SJCRH30 (cell line): ENCODE data around the gene SEMA4D. TPM values are rescaled to one million over a fixed set of nuclear protein-coding genes. Genes with fewer than 3 reads are reported as not detected.

ENCODE experiments used
- DNase-seq, 2 experiments: peaks; one replicate each; pipeline ENCODE4 v3.0.0-alpha.2; 2015 to 2020
- H3K27ac ChIP-seq: fragments of 250-450 bp; sonication (Bioruptor Pico); 2 replicates; pipeline ENCODE4 v1.5.1; 2020; ENCODE audit warnings: mild to moderate bottlenecking, moderate library complexity
- H3K27me3 ChIP-seq: fragments of 250-450 bp; sonication (Bioruptor Pico); 2 replicates; pipeline ENCODE4 v1.5.1; 2020; ENCODE audit warnings: mild to moderate bottlenecking, moderate library complexity
- H3K36me3 ChIP-seq: fragments of 250-450 bp; sonication (Bioruptor Pico); 2 replicates; pipeline ENCODE4 v1.5.1; 2020; ENCODE audit warnings: mild to moderate bottlenecking, moderate library complexity
- H3K4me1 ChIP-seq: fragments of 250-450 bp; sonication (Bioruptor Pico); 2 replicates; pipeline ENCODE4 v1.5.1; 2020; ENCODE audit warnings: mild to moderate bottlenecking, moderate library complexity
- H3K4me3 ChIP-seq: fragments of 250-450 bp; sonication (Bioruptor Pico); 2 replicates; pipeline ENCODE4 v1.5.1; 2020; ENCODE audit warnings: mild to moderate bottlenecking, moderate library complexity
- H3K9me3 ChIP-seq: fragments of 250-450 bp; sonication (Bioruptor Pico); replicated peaks from 2 replicates; pipeline ENCODE4 v1.5.1; 2020; ENCODE audit warnings: mild to moderate bottlenecking, moderate library complexity
- total RNA-seq: library from RNA; depleted of rRNA; stranded (reverse); fragments of >200 nt; shearing (Covaris generic); gene quantifications from 2 replicates; pipeline ENCODE4 v1.2.3, GENCODE V29; 2014

SEMA4D gene
- total RNA-seq, 1 experiment from 2014 or later, result not detected

DNA sequence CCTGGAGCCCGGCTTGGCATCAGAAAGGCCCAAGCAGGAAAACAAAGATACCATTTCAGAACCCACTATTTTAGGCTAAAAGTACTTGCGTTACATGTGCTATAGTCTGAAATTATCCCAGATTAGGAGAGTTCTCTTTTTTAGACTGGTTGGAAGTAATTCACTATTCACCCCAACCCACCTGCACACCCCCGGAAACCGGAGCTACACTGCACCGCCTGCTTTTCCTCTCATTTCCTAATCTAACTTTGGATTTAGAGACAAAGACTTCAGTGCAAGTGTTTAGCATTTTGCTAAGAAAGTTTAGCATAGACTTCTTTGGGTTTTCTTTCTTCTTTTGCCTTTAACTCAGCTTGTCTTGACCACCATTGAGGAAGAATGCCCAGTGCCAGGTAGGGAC is 100.4 kb downstream of the SEMA4D start:
- Histone ChIP-seq H3K27me3 (peaks cover 20% of the 10 kb centered on the region; the same call in 1 of the 2 replicates), H3K27ac (no peak overlapping the region), H3K4me1 (no peaks in the 10 kb centered on the region), H3K36me3 (no peaks in the 10 kb centered on the region), H3K4me3 (no peak overlapping the region), H3K9me3 (no peaks in the 10 kb centered on the region)
- no peak for DNase-seq

DNA sequence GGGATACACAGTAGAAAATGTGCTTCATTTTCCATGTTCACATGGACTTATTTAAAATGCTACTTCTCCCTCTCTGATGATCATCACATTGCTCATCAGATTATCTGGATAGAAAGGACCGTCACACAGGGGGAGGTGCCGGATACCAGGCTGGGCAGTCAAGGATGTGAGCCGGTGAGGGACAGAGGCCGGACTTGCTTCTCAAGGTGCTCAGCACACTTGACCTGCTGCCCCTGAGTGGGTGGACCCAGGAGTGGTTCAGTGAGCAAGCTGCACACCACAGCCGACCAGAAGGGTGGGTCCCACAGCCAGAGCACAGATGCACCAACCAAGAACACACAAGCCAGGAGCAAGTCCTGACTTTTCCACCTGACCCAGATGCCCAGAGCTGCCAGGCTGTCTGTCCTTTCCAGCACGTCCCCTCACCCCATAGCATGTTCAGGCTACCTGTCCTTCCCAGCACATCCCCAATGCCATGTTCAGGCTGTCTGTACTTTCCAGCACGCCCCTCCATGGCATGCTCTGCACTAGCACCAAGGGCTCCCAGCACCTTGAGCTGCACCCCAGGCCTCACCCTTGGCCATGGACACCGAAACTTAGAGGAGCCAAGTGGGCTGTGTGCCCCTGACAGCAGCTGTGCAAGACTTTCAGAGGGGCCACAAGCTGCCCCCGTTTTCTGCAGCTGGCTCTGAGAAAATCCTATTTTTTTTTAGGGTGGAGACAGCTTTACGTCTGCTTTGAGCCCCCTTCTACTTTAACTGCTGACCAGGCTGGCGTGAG is 101.8 kb downstream of the SEMA4D start:
- H3K9me3 ChIP-seq, result no peaks in the 10 kb centered on the region
- H3K27me3 ChIP-seq, result peaks cover 24% of the 10 kb centered on the region; the same call in 1 of the 2 replicates
- no peaks in the 10 kb centered on the region for H3K36me3 ChIP-seq
- no peak overlapping the region for H3K27ac ChIP-seq
- H3K4me3 ChIP-seq, result no peak overlapping the region
- DNase-seq, result no peak
- no peaks in the 10 kb centered on the region for H3K4me1 ChIP-seq

DNA sequence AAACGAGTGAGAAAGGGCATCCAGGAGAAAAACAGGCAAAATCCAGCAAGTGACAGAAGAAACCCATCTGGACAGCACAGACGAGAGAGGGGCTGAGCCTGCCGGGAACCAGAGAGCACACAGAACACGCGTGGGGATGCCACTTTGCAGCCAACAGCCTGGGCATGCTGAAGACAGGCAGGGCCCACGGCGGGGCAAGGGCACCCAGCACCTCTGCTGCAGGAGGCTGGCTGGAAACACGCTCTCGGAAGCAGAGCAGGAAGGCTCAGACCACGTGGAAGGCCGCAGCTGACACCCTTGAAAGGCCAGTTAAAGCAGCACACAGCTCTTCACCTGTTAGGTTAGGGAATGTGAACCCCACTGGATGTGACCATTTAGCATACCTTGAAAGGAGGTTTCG is 103.5 kb downstream of the SEMA4D start:
- Histone ChIP-seq H3K4me1 (no peaks in the 10 kb centered on the region), H3K27ac (no peak overlapping the region), H3K27me3 (peaks cover 31% of the 10 kb centered on the region; the same call in 1 of the 2 replicates), H3K9me3 (no peaks in the 10 kb centered on the region), H3K36me3 (no peaks in the 10 kb centered on the region), H3K4me3 (no peak overlapping the region)
- DNase-seq, result no peak

DNA sequence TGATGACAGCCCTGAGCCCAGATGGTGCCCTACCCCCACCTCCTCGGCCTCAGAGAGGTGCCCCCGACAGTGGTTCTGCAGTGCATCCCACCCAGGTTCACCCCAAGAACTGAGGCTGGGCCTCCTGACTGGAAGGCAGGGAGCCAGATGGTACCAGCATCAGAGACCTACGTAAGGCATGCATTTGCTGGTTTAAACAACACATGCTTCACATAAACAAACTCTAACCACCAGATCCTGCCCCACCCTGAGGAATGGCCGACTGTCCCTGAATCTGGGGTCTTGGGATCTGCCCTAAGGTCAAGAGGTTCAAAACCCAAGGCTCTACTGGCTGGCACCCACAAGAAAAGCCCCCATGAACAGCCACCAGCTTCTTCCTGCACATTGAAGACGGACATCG is 106.3 kb downstream of the SEMA4D start:
- DNase-seq, result no peak
- no peaks in the 10 kb centered on the region for H3K4me1 ChIP-seq
- peaks cover 28% of the 10 kb centered on the region; the same call in 1 of the 2 replicates for H3K27me3 ChIP-seq
- no peak overlapping the region for H3K27ac ChIP-seq
- H3K4me3 ChIP-seq, result no peak overlapping the region
- no peaks in the 10 kb centered on the region for H3K9me3 ChIP-seq
- no peaks in the 10 kb centered on the region for H3K36me3 ChIP-seq

DNA sequence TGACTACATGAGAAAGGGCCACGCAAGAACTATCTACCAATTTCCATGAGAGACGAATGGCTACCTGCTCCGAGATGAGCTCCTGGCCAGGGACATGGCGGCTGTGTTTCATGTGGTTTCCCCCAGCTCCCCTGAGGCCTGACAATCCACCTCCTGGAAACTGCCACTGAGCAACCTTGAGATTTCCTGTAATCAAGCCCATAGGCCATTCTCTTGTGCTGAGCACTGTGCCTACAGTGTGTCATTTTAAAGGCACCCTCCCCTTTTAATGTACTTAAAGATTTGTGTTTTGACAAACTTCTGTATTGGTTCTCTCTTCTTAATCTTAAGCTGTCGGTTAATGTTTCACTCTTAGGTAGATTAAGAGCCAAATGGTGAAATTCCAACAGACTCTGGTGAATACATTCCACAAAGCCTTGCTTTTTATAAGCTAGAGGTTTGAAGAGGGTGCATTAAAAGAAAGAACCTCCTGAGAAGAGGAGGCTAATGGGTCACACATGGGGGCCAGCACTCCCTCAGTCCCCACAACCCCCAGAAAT is 107.3 kb downstream of the SEMA4D start:
- Histone ChIP-seq H3K27me3 (peaks cover 28% of the 10 kb centered on the region; the same call in 1 of the 2 replicates), H3K4me3 (no peak overlapping the region), H3K4me1 (no peaks in the 10 kb centered on the region), H3K27ac (no peak overlapping the region), H3K36me3 (no peaks in the 10 kb centered on the region), H3K9me3 (no peaks in the 10 kb centered on the region)
- DNase-seq, result no peak

DNA sequence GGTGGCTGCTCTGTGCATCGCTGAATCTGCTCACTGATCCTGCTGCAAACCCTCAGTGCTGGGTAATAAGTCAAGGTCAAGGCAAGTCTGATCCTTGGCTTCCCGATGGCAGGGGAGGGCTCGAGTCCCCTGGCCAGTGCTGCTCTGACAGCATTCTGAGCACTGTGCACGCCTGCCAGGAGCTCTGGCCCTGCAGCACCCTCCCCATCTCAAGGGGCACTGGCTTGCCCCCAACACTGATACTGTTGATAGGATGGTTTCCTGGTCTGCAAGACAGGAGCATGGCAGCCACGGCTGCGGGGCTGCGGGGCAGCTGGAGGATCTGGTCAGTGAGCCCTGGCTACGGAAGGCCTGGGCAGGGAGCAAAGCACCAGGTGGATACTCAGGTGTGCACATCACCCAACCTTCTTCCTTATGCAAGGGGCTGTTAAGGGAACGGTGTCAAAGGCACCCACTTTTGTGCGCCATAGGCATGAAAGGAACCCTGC is 107.8 kb downstream of the SEMA4D start:
- no peak overlapping the region for H3K27ac ChIP-seq
- H3K27me3 ChIP-seq, result peaks cover 28% of the 10 kb centered on the region; the same call in 1 of the 2 replicates
- no peak overlapping the region for H3K4me3 ChIP-seq
- no peak for DNase-seq
- no peaks in the 10 kb centered on the region for H3K36me3 ChIP-seq
- H3K9me3 ChIP-seq, result no peaks in the 10 kb centered on the region
- H3K4me1 ChIP-seq, result no peaks in the 10 kb centered on the region

DNA sequence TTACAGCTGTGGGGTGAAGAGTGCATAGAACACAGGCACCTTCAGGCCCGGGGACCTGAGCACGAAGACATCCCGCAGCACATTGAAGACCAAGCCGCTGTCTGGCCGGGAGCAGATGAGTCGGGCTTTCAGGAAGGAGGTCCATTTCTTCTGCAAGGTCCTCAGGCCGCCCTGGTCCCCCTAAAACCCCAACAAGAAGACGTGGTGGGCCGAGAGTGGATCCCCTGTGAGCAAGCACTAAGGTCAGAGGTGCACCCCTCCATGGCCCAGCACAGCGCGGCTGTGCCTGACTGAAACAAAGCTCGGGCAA is 109.1 kb downstream of the SEMA4D start:
- no peaks in the 10 kb centered on the region for H3K4me1 ChIP-seq
- H3K27ac ChIP-seq, result no peak overlapping the region
- no peak for DNase-seq
- H3K9me3 ChIP-seq, result no peaks in the 10 kb centered on the region
- H3K27me3 ChIP-seq, result peaks cover 16% of the 10 kb centered on the region; the same call in 1 of the 2 replicates
- H3K36me3 ChIP-seq, result no peaks in the 10 kb centered on the region
- no peak overlapping the region for H3K4me3 ChIP-seq

DNA sequence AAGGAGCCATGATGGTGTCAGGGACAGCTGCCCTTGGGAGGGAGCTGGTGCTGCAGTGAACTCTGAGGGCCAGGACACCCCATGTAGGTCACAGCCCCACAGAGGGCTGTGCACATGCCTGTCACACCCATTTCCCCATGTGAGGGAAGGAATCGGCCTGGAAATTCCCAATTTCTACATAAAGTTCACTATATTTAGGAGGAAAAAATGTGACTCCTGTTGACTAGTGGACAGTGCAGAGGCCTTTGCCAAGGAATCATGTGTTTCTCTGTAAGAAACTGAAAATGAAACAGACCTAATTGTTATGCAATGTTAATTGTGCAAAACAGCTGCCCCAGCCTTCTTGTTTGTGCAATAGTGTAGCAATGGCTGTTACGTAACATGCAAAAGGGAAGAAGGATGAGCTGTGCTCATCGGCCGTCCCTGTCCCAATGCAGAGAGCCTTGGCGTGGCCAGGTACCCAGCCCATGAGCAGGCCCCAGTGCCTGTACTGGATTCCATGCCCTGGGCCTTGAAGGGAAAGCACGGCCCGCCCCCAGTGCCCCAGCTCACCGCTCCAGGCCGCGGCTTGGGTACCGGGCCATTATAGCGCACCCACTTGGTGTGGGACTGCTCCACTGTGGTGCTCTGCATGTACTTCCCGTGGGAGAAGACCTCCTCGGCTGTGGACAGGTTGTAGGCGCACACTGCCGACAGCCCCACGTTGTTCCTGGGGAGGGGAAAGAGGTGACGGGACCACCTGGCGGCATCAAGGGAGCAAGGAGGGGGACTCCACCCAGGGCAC is 109.6 kb downstream of the SEMA4D start:
- DNase-seq, result no peak
- no peaks in the 10 kb centered on the region for H3K36me3 ChIP-seq
- H3K27ac ChIP-seq, result no peak overlapping the region
- no peaks in the 10 kb centered on the region for H3K9me3 ChIP-seq
- H3K27me3 ChIP-seq, result peaks cover 16% of the 10 kb centered on the region; the same call in 1 of the 2 replicates
- H3K4me1 ChIP-seq, result no peaks in the 10 kb centered on the region
- H3K4me3 ChIP-seq, result no peak overlapping the region

DNA sequence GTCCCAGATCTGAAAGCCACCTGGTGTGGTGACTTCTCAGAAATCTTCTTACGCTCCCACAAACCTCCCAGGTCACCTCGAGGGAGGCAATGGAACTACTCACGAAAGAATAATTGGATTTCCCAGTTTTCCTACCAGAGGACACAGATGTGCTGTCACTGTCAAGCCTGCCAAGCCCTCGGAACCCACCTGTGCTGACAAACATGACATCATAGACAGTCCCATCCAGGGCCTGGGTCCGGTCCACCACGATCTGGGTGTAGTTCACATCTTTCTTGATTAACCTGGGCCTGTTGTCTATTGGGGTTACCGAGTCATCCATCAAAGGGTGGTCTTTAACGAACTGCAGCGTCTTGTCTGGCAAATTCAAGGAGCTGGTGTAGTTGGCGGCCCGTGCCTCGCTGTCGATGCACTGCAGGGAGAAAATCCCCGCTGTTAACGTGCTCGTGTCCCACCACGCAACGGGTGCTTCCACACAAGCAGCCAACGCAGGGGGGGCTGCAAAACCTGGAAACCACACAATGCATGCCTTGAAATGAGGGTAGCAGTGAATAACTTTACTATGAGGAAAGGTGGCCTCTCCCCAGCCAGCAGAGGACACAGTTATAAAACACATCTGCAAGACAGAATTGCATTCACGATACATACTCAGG is 110.6 kb downstream of the SEMA4D start:
- no peaks in the 10 kb centered on the region for H3K36me3 ChIP-seq
- H3K27me3 ChIP-seq, result peaks cover 16% of the 10 kb centered on the region; the same call in 1 of the 2 replicates
- no peak for DNase-seq
- no peaks in the 10 kb centered on the region for H3K4me1 ChIP-seq
- no peak overlapping the region for H3K27ac ChIP-seq
- H3K4me3 ChIP-seq, result no peak overlapping the region
- no peaks in the 10 kb centered on the region for H3K9me3 ChIP-seq

DNA sequence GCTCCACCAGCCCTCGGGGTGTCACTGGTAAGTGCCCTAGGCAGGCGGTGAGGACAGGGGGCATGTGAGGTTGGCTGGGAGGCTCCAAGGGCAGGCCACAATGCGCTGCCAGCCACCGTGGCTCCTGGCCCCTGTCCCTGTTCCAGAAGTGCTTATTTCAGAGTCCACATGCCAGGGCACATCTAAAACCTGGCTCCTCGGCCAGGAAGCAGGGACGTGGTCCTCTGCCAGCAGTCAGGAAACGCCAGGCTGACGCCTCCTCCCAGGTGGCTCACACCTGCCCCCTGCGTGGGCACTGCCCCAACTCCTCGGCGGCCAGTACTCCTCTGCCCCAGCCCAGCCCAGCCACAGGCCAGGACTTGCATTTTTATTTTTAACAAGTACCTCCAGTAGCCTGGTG is 111.1 kb downstream of the SEMA4D start:
- no peaks in the 10 kb centered on the region for H3K9me3 ChIP-seq
- no peak for DNase-seq
- peaks cover 18% of the 10 kb centered on the region; the same call in 1 of the 2 replicates for H3K27me3 ChIP-seq
- no peaks in the 10 kb centered on the region for H3K36me3 ChIP-seq
- no peak overlapping the region for H3K4me3 ChIP-seq
- no peaks in the 10 kb centered on the region for H3K4me1 ChIP-seq
- H3K27ac ChIP-seq, result no peak overlapping the region

DNA sequence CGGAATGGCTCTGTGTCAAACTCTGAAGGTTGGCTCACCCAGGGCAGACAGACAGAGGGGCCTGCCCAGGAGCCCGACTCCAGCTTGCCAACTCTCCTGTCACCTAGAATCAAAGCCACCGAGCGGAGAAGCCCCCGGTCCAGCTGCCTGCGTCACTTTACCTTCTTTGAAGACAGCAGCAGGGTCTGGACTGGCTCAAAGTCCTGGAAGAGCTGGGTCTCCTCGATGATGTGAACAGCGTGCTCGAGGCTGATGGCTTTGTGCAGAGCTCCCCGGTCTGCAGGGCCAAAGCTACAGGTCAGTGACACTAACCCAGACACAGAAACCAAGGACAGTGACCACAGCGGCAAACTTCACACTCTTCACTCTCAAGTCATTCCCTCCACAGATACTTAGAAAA is 111.7 kb downstream of the SEMA4D start:
- Histone ChIP-seq H3K36me3 (no peaks in the 10 kb centered on the region), H3K4me3 (no peak overlapping the region), H3K27ac (no peak overlapping the region), H3K27me3 (peaks cover 21% of the 10 kb centered on the region; the same call in 1 of the 2 replicates), H3K9me3 (no peaks in the 10 kb centered on the region), H3K4me1 (no peaks in the 10 kb centered on the region)
- DNase-seq, result no peak

DNA sequence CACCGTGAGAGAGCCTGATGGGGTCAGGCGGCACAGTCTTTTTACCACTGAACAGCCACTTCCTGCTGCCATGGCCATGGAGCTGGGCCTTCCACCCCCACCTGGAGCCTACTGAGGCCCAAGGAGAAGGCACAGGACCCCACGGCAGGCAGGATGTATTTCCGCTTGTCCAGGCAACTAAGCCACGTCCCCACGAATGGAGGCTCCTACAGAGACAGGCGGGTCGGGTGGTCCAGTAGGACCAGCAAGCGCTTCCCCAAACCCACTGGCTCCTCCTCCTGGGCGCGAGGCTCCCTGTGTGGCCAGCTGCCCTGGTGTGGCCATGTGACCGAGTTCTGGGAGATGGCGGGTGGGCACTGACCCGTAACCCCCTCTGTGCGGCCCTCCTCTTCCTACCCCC is 113.1 kb downstream of the SEMA4D start:
- DNase-seq, result no peak
- H3K27me3 ChIP-seq, result peaks cover 24% of the 10 kb centered on the region; the same call in 1 of the 2 replicates
- no peak overlapping the region for H3K4me3 ChIP-seq
- no peaks in the 10 kb centered on the region for H3K9me3 ChIP-seq
- H3K4me1 ChIP-seq, result no peaks in the 10 kb centered on the region; the same call in 1 of the 2 replicates
- H3K27ac ChIP-seq, result no peak overlapping the region
- H3K36me3 ChIP-seq, result no peaks in the 10 kb centered on the region

DNA sequence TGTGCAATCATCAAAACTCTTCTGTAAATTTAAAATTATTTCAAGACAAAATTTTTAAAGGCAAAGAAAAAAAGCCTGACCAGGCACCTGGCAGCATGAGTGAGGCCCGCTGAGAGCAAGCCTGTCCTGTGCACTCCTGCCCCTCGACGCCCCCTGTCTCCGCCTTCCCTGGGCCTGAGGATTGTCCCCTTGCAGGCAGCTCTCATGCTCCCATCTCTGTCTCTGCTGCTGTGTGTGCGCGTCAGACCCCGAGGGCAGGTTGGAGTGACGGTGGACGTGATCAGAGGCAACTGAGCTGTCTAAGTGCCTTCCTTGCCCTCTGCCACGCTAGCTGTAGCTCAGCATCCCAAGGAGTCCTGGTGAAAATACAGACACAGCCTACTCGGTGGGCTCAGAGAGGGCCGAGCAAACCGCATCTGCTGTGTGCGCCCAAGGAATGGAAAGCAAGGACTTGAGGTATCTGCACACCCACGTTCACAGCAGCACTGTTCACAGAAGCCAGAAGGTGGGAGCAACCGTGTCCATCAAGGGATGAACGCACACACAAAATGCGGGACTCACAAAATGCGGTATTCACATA is 114.1 kb downstream of the SEMA4D start:
- no peak for DNase-seq
- H3K27ac ChIP-seq, result no peak overlapping the region
- no peaks in the 10 kb centered on the region; the same call in 1 of the 2 replicates for H3K4me1 ChIP-seq
- H3K27me3 ChIP-seq, result peaks cover 19% of the 10 kb centered on the region; the same call in 1 of the 2 replicates
- no peaks in the 10 kb centered on the region for H3K9me3 ChIP-seq
- no peak overlapping the region for H3K4me3 ChIP-seq
- no peaks in the 10 kb centered on the region for H3K36me3 ChIP-seq

DNA sequence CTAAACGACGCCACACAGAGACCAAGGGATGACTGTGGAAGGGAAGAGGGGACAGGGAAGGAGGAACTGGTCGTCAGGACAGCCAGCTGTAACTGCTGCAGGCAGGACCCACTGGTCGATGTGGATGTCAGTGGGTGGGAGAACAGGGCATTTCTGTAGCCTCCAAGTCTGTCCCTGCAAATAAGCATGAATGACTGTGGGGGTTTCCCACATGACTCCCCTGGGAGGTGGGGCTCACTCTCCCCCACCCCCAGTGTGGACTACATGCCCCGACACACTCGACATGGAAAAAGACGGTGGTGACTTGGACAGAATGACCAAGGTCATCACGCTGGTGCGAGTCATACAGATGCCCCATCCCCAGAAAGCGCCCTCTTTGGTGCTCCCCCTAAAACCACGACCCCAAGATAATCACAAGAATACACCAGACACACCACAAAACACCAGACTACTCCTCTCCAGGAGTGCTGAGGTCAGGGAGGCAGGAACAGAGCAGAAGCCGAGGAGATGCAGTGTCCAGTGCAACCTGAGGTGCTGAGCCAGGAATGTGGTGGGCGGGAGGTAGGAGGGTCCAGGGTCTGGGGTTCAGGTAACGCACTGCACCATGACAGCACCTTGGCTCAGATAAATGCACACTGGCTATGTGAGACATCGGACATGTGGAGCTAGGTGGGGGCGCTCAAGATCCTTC is 114.7 kb downstream of the SEMA4D start:
- Histone ChIP-seq H3K27me3 (peaks cover 19% of the 10 kb centered on the region; the same call in 1 of the 2 replicates), H3K27ac (no peak overlapping the region), H3K36me3 (no peaks in the 10 kb centered on the region), H3K4me1 (no peaks in the 10 kb centered on the region; the same call in 1 of the 2 replicates), H3K4me3 (no peak overlapping the region), H3K9me3 (no peaks in the 10 kb centered on the region)
- no peak for DNase-seq
